ENCODE measurements around the gene BIRC2. TPM values are rescaled to one million over a fixed set of nuclear protein-coding genes. Genes with fewer than 3 reads are reported as not detected.

Gene BIRC2
- total RNA-seq, 1 experiment from 2014 or later: 107 TPM

DNA sequence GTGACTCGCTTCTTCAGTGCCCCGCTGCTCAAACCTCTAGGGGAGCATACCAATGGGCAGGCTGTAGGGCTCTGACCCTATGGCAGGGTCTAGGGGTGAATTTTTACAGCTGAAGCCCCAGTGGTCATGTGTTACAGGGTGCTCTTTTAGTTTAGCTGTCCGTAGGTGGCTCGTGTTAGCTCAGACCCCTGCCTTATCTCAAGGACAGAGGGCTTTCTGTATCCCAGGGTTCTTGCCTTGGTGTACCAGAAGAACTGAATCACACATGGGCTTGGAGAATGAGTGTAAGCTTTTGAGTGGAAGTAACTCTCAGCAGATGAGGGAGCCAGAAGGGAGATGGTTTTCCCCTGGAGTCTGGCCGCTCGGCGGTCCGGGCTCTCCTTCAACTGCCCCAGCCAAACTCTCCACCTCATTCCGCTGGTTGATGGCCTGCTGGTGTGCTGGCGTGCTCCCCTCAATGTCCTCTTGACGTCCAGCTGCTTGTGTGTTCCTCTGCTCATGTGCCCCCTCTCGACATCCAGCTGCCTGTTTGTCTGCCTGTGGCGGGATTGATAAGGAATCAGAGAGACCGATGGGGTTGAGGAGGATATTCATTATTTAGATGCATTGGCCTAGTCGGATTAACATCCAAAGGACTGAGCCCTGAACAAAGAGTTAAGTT lies 37.5 kb downstream of the BIRC2 start:
- Histone ChIP-seq H3K4me2 (ENCODE audit: low read depth, low read length, poor library complexity, severe bottlenecking) (no peak overlapping the region), H3K27ac (ENCODE audit: low read length) (no peak overlapping the region), H3K9me3 (ENCODE audit: low read length) (no peaks in the 10 kb centered on the region), H3K27me3 (ENCODE audit: low read length) (no peaks in the 10 kb centered on the region), H3K79me2 (ENCODE audit: low read length) (peaks cover 5% of the 10 kb centered on the region), H3K4me1 (ENCODE audit: low read length) (peaks cover 5% of the 10 kb centered on the region; the same call in 1 of the 2 replicates), H4K20me1 (ENCODE audit: insufficient read depth, low read depth, low read length) (no peaks in the 10 kb centered on the region), H3K9ac (ENCODE audit: low read length) (no peak overlapping the region), H3K9me2 (replicated peaks; ENCODE audit: insufficient read depth, low read length) (no peaks in the 10 kb centered on the region), H3K4me3 (ENCODE audit: low read length) (no peak overlapping the region), H3K36me3 (ENCODE audit: insufficient read depth, low read length) (peaks cover 56% of the 10 kb centered on the region), H2AFZ (ENCODE audit: low read length) (no peak overlapping the region)
- no peak for DNase-seq

DNA sequence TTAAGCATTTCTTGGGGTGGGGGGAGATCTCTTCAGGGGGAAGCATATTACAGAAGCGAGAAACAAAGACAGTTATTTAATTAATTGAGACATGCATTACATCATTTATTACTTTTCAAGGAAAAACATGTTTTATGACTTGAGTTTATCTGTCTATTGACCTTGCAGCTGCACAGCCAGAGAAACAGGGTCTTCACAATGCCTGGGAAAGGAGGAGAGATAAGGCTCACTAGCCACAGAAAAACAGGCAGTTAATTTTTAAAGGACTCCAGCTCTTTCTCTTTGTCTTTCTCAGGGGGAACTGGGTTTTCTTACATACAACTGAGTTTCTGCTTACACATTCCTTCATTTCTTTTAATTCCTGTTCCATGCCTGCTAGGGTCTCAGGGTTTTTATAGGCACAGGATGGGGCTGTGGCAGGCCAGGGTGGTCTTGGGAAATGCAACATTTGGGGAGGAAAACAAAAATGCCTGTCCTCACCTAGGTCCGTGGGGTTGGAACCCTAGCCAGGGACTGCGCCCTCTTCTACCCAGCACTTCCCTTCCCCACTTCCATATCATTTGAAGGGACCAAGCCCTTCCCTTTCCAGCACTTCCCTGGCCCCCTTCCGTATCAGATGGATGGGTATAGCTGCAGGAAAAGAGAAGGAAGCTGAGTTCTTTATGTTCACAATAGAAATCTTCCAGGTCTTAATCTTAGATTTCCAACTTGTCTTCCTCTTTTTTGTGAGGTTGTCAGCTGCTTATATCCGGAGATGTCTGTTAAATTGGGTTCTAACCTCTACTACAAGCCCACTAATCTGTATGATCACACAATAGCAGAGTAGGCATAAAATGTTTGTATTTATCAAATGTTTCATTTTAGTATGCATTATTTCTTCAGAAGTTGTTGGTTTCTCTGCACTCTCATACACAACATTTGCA lies 38.3 kb downstream of the BIRC2 start:
- Histone ChIP-seq H3K27ac (ENCODE audit: low read length) (no peak overlapping the region), H3K27me3 (ENCODE audit: low read length) (no peaks in the 10 kb centered on the region), H3K4me3 (ENCODE audit: low read length) (no peak overlapping the region), H4K20me1 (ENCODE audit: insufficient read depth, low read depth, low read length) (no peaks in the 10 kb centered on the region), H3K79me2 (ENCODE audit: low read length) (peaks cover 5% of the 10 kb centered on the region), H3K9me3 (ENCODE audit: low read length) (no peaks in the 10 kb centered on the region), H3K9me2 (replicated peaks; ENCODE audit: insufficient read depth, low read length) (no peaks in the 10 kb centered on the region), H2AFZ (ENCODE audit: low read length) (no peak overlapping the region), H3K4me2 (ENCODE audit: low read depth, low read length, poor library complexity, severe bottlenecking) (no peak overlapping the region), H3K4me1 (ENCODE audit: low read length) (peaks cover 6% of the 10 kb centered on the region), H3K36me3 (ENCODE audit: insufficient read depth, low read length) (peaks cover 50% of the 10 kb centered on the region), H3K9ac (ENCODE audit: low read length) (no peak overlapping the region)
- no peak for DNase-seq

DNA sequence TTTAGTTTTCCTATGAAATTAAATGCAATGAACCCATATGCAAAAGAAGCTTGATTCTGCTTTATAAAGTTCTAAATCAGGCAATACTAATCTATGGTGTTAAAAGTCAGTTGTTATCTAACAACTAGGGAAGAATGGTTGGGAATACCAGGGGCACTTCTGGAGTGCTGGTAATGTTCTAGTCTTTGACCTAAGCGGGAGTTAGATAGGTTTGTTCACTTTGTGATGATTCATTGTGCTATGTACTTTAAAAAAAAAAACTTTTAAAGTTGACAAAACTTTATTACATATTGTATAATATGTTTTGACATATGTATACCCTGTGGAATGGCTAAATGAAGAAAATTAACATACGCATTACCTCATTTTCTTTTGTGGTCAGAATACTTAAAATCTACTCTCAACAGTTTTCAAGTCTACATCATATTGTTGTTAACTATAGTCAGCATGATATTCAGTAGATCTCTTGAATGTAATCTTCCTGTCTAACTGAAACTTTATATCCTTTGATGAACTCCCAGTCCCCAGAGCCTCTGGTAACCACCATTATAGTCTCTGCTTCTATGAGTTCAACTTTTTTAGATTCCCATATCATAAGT lies 39.2 kb downstream of the BIRC2 start:
- H3K4me3 ChIP-seq (ENCODE audit: low read length): no peak overlapping the region
- no peak overlapping the region for H2AFZ ChIP-seq (ENCODE audit: low read length)
- no peak for DNase-seq
- no peak overlapping the region for H3K27ac ChIP-seq (ENCODE audit: low read length)
- H3K9ac ChIP-seq (ENCODE audit: low read length): no peak overlapping the region
- no peaks in the 10 kb centered on the region for H3K9me3 ChIP-seq (ENCODE audit: low read length)
- H3K4me1 ChIP-seq (ENCODE audit: low read length): peaks cover 14% of the 10 kb centered on the region
- no peaks in the 10 kb centered on the region for H3K27me3 ChIP-seq (ENCODE audit: low read length)
- peaks cover 49% of the 10 kb centered on the region for H3K36me3 ChIP-seq (ENCODE audit: insufficient read depth, low read length)
- no peak overlapping the region for H3K4me2 ChIP-seq (ENCODE audit: low read depth, low read length, poor library complexity, severe bottlenecking)
- no peaks in the 10 kb centered on the region for H3K9me2 ChIP-seq (replicated peaks; ENCODE audit: insufficient read depth, low read length)
- H3K79me2 ChIP-seq (ENCODE audit: low read length): peaks cover 9% of the 10 kb centered on the region
- H4K20me1 ChIP-seq (ENCODE audit: insufficient read depth, low read depth, low read length): no peaks in the 10 kb centered on the region

DNA sequence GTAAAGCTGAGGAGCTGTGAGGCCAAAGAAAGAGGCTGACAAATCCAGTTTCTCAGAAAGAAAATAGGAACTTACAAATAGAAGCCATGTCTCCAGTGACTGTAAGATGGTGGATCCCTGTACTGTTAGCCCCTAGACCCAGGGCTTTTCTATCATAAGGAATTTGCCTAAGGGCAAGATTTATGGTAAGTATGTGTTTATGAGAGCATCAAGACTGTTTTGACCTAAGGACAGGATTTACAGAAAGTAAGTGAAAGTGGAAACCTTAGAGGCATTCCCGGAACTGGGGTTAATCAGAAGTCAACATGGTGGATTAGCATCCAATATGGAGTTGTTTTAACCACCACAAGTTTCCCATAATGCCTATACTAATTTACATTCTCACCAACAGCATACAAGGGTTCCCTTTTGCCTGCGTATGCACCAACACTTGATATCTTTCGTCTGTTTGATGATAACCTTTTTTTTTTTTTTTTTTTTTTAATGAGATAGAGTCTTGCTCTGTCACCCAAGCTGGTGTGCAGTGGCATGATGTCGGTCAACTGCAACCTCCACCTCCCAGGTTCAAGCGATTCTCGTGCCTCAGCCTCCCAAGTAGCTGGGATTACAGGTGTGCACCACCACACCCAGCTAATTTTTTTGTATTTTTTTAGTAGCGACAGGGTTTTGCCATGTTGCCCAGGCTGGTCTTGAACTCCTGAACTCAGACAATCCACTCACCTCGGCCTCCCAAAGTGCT lies 40.2 kb downstream of the BIRC2 start:
- Histone ChIP-seq H3K9me2 (replicated peaks; ENCODE audit: insufficient read depth, low read length) (no peaks in the 10 kb centered on the region), H3K36me3 (ENCODE audit: insufficient read depth, low read length) (peaks cover 43% of the 10 kb centered on the region)
- DNase-seq: no peak

DNA sequence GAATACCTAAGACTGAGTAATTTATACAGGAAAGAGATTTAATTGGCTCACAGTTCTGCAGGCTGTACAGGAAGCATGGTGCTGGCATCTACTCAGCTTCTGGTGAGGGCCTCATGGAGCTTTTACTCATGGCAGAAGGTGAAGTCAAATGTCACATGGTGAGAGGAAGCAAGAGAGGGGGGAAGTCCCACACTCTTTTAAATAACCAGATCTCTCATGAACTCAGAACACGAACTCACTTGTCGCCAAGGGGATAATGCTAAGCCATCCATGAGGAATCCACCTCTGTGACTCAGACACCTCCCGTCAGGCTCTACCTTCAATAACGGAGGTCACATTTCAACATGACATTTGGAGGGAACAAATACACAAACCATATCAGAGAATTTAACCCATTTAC lies 42.2 kb downstream of the BIRC2 start:
- no peak overlapping the region for H3K4me2 ChIP-seq (ENCODE audit: low read depth, low read length, poor library complexity, severe bottlenecking)
- H3K4me1 ChIP-seq (ENCODE audit: low read length): peaks cover 19% of the 10 kb centered on the region
- H3K4me3 ChIP-seq (ENCODE audit: low read length): no peak overlapping the region
- H3K27me3 ChIP-seq (ENCODE audit: low read length): no peaks in the 10 kb centered on the region
- no peak for DNase-seq
- no peak overlapping the region for H3K9ac ChIP-seq (ENCODE audit: low read length)
- peaks cover 44% of the 10 kb centered on the region for H3K36me3 ChIP-seq (ENCODE audit: insufficient read depth, low read length)
- H4K20me1 ChIP-seq (ENCODE audit: insufficient read depth, low read depth, low read length): no peaks in the 10 kb centered on the region
- H3K9me3 ChIP-seq (ENCODE audit: low read length): no peaks in the 10 kb centered on the region
- peaks cover 15% of the 10 kb centered on the region for H3K79me2 ChIP-seq (ENCODE audit: low read length)
- no peak overlapping the region; the same call in 1 of the 2 replicates for H3K27ac ChIP-seq (ENCODE audit: low read length)
- no peaks in the 10 kb centered on the region for H3K9me2 ChIP-seq (replicated peaks; ENCODE audit: insufficient read depth, low read length)
- no peak overlapping the region for H2AFZ ChIP-seq (ENCODE audit: low read length)

More for the DNA sequence above, 40.2 kb downstream of the BIRC2 start:
- H3K79me2 ChIP-seq (ENCODE audit: low read length): peaks cover 11% of the 10 kb centered on the region; the same call in 1 of the 2 replicates
- no peaks in the 10 kb centered on the region for H4K20me1 ChIP-seq (ENCODE audit: insufficient read depth, low read depth, low read length)
- no peak overlapping the region for H3K4me3 ChIP-seq (ENCODE audit: low read length)
- H2AFZ ChIP-seq (ENCODE audit: low read length): no peak overlapping the region
- peaks cover 19% of the 10 kb centered on the region for H3K4me1 ChIP-seq (ENCODE audit: low read length)
- H3K4me2 ChIP-seq (ENCODE audit: low read depth, low read length, poor library complexity, severe bottlenecking): no peak overlapping the region
- H3K27me3 ChIP-seq (ENCODE audit: low read length): no peaks in the 10 kb centered on the region
- H3K27ac ChIP-seq (ENCODE audit: low read length): no peak overlapping the region
- H3K9me3 ChIP-seq (ENCODE audit: low read length): no peaks in the 10 kb centered on the region
- no peak overlapping the region for H3K9ac ChIP-seq (ENCODE audit: low read length)

DNA sequence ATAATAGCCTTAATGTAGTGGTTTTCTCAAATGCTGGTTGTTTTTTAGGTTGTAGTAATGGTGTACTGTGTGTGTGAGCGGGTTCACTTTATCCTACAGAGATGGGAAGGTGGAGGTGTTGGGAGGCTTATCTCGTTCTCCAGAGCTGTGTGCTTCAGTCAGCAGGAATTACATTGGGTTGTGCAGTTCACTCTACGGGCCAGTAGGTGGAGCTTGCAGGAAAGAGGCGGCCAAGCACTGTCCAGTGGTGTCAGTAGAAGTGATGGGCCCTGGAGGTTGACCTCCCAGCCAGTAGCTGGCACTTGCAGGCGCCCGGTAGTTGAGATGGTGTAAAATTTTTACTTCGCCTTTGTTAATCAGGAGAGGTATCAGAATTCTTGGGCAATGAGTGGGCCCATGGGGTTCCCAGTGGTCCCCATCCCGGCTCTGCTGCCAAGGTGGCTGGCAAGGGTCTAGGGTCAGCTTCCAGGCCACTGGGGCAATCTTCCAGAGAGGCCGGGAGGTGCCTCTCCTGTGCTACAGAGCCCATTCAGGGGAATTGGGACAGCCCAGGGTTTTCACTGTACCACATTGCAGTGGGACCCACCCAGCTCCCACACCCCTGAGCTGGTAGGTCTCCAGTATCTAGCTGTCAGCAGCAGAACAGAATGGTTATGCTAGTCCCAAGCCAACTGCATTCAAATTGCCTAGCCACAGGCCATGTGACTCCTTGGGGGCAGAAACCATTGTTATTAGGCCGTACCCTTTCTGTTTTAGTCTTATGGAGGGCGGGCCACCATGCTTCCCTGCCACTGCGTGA lies 43.9 kb downstream of the BIRC2 start:
- Histone ChIP-seq H3K79me2 (ENCODE audit: low read length) (peaks cover 26% of the 10 kb centered on the region), H3K4me2 (ENCODE audit: low read depth, low read length, poor library complexity, severe bottlenecking) (no peak overlapping the region)

DNA sequence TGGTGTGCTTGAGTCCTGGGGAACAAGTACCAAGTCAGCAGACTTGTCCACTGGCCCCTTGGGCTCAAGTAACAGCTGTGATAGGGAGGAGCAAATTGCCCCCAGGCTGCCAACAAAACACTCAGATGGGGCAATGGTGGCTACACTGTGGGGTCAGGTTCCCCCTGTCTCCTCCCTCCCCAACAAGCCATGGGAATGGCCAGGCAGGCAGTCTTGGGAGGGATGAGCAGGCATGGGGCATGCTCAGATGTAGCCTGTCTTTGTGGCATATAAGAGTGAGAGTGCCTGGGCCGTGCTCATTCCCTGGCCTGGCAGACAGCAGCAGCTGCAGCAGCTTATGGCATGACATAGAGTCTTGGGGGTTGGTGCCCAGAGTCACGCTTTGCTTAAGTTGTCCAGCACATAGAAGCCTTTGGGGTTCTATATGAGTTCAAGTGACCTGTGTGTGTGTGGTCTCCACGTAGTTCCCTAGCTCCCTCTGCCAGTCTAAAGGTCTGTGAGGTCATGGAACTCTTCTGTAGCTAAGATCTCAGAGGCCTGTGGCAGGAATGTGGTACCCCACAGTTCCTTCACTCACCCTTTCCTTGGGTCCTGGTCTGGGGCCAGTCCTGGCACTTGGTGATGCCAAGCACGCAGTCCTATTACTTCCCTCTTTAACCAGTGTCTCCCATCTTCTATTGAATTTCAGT lies 44.7 kb downstream of the BIRC2 start:
- Histone ChIP-seq H3K4me1 (ENCODE audit: low read length) (peaks cover 31% of the 10 kb centered on the region), H3K79me2 (ENCODE audit: low read length) (peaks cover 34% of the 10 kb centered on the region), H3K4me3 (ENCODE audit: low read length) (no peak overlapping the region), H3K27me3 (ENCODE audit: low read length) (no peaks in the 10 kb centered on the region), H2AFZ (ENCODE audit: low read length) (no peak overlapping the region), H3K9ac (ENCODE audit: low read length) (no peak overlapping the region), H3K9me3 (ENCODE audit: low read length) (no peaks in the 10 kb centered on the region), H3K4me2 (ENCODE audit: low read depth, low read length, poor library complexity, severe bottlenecking) (no peak overlapping the region), H3K9me2 (replicated peaks; ENCODE audit: insufficient read depth, low read length) (no peaks in the 10 kb centered on the region), H3K36me3 (ENCODE audit: insufficient read depth, low read length) (peaks cover 49% of the 10 kb centered on the region), H3K27ac (ENCODE audit: low read length) (no peak overlapping the region), H4K20me1 (ENCODE audit: insufficient read depth, low read depth, low read length) (no peaks in the 10 kb centered on the region)
- no peak for DNase-seq

More for the DNA sequence above, 43.9 kb downstream of the BIRC2 start:
- H3K9ac ChIP-seq (ENCODE audit: low read length): no peak overlapping the region
- peak; percentile 95 for DNase-seq
- H3K9me2 ChIP-seq (replicated peaks; ENCODE audit: insufficient read depth, low read length): no peaks in the 10 kb centered on the region
- no peak overlapping the region for H2AFZ ChIP-seq (ENCODE audit: low read length)
- peaks cover 23% of the 10 kb centered on the region for H3K4me1 ChIP-seq (ENCODE audit: low read length)
- no peak overlapping the region for H3K4me3 ChIP-seq (ENCODE audit: low read length)
- peak overlapping the region; percentile 13 for H3K27ac ChIP-seq (ENCODE audit: low read length)
- no peaks in the 10 kb centered on the region for H3K27me3 ChIP-seq (ENCODE audit: low read length)
- H3K36me3 ChIP-seq (ENCODE audit: insufficient read depth, low read length): peaks cover 49% of the 10 kb centered on the region
- no peaks in the 10 kb centered on the region for H3K9me3 ChIP-seq (ENCODE audit: low read length)
- no peaks in the 10 kb centered on the region for H4K20me1 ChIP-seq (ENCODE audit: insufficient read depth, low read depth, low read length)

Measured in Karpas-422 (cell line).